ENCODE data around the gene GSTA2. TPM values are rescaled to one million over a fixed set of nuclear protein-coding genes. Genes with fewer than 3 reads are reported as not detected.

GSTA2 gene
- total and polyA plus RNA-seq, 2 of the 13 experiments (the other 11 are each of a cell fraction or from before 2014, with no cell fraction given), result 0.75 to 13.7 TPM

DNA sequence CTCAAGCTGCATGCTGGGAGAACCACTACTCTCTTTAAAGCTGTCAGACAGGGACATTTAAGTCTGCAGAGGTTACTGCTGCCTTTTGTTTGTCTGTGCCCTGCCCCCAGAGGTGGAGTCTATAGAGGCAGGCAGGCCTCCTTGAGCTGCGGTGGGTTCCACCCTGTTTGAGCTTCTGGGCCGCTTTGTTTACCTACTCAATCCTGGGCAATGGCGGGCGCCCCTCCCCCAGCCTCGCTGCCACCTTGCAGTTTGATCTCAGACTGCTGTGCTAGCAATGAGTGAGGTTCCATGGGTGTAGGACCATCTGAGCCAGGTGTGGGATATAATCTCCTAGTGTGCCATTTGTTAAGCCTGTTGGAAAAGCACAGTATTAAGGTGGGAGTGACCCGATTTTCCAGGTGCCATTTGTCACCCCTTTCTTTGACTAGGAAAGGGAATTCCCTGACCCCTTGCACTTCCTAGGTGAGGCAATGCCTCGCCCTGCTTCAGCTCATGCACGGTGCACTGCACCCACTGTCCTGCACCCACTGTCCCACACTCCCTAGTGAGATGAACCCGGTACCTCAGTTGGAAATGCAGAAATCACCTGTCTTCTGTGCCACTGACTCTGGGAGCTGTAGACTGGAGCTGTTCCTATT, 13.6 kb upstream of the GSTA2 start (continued):
- TF ChIP-seq, protein P1, sequence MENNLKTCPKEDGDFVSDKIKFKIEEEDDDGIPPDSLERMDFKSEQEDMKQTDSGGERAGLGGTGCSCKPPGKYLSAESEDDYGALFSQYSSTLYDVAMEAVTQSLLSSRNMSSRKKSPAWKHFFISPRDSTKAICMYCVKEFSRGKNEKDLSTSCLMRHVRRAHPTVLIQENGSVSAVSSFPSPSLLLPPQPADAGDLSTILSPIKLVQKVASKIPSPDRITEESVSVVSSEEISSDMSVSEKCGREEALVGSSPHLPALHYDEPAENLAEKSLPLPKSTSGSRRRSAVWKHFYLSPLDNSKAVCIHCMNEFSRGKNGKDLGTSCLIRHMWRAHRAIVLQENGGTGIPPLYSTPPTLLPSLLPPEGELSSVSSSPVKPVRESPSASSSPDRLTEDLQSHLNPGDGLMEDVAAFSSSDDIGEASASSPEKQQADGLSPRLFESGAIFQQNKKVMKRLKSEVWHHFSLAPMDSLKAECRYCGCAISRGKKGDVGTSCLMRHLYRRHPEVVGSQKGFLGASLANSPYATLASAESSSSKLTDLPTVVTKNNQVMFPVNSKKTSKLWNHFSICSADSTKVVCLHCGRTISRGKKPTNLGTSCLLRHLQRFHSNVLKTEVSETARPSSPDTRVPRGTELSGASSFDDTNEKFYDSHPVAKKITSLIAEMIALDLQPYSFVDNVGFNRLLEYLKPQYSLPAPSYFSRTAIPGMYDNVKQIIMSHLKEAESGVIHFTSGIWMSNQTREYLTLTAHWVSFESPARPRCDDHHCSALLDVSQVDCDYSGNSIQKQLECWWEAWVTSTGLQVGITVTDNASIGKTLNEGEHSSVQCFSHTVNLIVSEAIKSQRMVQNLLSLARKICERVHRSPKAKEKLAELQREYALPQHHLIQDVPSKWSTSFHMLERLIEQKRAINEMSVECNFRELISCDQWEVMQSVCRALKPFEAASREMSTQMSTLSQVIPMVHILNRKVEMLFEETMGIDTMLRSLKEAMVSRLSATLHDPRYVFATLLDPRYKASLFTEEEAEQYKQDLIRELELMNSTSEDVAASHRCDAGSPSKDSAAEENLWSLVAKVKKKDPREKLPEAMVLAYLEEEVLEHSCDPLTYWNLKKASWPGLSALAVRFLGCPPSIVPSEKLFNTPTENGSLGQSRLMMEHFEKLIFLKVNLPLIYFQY (CRISPR knock-in tag; IDR thresholded peaks at IDR 0.05; ENCODE audit: borderline replicate concordance), result peak; percentile 67; the same call in 1 of the 2 replicates
- TF ChIP-seq IRF2 (CRISPR knock-in tag; IDR thresholded peaks at IDR 0.05), result 0 out of 2 replicates have a peak, but pooled peaks have one; percentile 4
- TF ChIP-seq ZSCAN31 (CRISPR knock-in tag; IDR thresholded peaks at IDR 0.05; ENCODE audit: low read depth), result peak; percentile 73
- TF ChIP-seq ZNF782 (CRISPR knock-in tag; IDR thresholded peaks at IDR 0.05; ENCODE audit: borderline replicate concordance), result 0 out of 2 replicates have a peak, but pooled peaks have one; percentile 20
- peak; percentile 85 for TF ChIP-seq GATAD2A (CRISPR knock-in tag; IDR thresholded peaks at IDR 0.05)
- peak; percentile 60 for TF ChIP-seq RXRA (CRISPR knock-in tag; IDR thresholded peaks at IDR 0.05)
- TF ChIP-seq, protein P2, sequence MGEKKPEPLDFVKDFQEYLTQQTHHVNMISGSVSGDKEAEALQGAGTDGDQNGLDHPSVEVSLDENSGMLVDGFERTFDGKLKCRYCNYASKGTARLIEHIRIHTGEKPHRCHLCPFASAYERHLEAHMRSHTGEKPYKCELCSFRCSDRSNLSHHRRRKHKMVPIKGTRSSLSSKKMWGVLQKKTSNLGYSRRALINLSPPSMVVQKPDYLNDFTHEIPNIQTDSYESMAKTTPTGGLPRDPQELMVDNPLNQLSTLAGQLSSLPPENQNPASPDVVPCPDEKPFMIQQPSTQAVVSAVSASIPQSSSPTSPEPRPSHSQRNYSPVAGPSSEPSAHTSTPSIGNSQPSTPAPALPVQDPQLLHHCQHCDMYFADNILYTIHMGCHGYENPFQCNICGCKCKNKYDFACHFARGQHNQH (CRISPR knock-in tag; IDR thresholded peaks at IDR 0.05), result 0 out of 2 replicates have a peak, but pooled peaks have one; percentile 51
- TF ChIP-seq, protein P3, sequence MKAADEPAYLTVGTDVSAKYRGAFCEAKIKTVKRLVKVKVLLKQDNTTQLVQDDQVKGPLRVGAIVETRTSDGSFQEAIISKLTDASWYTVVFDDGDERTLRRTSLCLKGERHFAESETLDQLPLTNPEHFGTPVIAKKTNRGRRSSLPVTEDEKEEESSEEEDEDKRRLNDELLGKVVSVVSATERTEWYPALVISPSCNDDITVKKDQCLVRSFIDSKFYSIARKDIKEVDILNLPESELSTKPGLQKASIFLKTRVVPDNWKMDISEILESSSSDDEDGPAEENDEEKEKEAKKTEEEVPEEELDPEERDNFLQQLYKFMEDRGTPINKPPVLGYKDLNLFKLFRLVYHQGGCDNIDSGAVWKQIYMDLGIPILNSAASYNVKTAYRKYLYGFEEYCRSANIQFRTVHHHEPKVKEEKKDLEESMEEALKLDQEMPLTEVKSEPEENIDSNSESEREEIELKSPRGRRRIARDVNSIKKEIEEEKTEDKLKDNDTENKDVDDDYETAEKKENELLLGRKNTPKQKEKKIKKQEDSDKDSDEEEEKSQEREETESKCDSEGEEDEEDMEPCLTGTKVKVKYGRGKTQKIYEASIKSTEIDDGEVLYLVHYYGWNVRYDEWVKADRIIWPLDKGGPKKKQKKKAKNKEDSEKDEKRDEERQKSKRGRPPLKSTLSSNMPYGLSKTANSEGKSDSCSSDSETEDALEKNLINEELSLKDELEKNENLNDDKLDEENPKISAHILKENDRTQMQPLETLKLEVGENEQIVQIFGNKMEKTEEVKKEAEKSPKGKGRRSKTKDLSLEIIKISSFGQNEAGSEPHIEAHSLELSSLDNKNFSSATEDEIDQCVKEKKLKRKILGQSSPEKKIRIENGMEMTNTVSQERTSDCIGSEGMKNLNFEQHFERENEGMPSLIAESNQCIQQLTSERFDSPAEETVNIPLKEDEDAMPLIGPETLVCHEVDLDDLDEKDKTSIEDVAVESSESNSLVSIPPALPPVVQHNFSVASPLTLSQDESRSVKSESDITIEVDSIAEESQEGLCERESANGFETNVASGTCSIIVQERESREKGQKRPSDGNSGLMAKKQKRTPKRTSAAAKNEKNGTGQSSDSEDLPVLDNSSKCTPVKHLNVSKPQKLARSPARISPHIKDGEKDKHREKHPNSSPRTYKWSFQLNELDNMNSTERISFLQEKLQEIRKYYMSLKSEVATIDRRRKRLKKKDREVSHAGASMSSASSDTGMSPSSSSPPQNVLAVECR (CRISPR knock-in tag; IDR thresholded peaks at IDR 0.05; ENCODE audit: borderline replicate concordance), result peak; percentile 56; the same call in 1 of the 2 replicates
- peak; percentile 26; the same call in 1 of the 2 replicates for TF ChIP-seq NFKB2 (CRISPR knock-in tag; IDR thresholded peaks at IDR 0.05; ENCODE audit: borderline replicate concordance)
- TF ChIP-seq, protein P4, sequence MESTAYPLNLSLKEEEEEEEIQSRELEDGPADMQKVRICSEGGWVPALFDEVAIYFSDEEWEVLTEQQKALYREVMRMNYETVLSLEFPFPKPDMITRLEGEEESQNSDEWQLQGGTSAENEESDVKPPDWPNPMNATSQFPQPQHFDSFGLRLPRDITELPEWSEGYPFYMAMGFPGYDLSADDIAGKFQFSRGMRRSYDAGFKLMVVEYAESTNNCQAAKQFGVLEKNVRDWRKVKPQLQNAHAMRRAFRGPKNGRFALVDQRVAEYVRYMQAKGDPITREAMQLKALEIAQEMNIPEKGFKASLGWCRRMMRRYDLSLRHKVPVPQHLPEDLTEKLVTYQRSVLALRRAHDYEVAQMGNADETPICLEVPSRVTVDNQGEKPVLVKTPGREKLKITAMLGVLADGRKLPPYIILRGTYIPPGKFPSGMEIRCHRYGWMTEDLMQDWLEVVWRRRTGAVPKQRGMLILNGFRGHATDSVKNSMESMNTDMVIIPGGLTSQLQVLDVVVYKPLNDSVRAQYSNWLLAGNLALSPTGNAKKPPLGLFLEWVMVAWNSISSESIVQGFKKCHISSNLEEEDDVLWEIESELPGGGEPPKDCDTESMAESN (CRISPR knock-in tag; conservative IDR thresholded peaks at IDR 0.05), result 0 out of 2 replicates have a peak, but pooled peaks have one; percentile 47
- peak; percentile 89; the same call in 1 of the 2 replicates for TF ChIP-seq MTA1 (CRISPR knock-in tag; IDR thresholded peaks at IDR 0.05; ENCODE audit: borderline replicate concordance)
- TF ChIP-seq PHF21A (CRISPR knock-in tag; IDR thresholded peaks at IDR 0.05), result peak; percentile 50; the same call in 1 of the 2 replicates
- peak; percentile 51; the same call in 1 of the 2 replicates for TF ChIP-seq ZNF614 (CRISPR knock-in tag; IDR thresholded peaks at IDR 0.05; ENCODE audit: borderline replicate concordance)
- 0 out of 2 replicates have a peak, but pooled peaks have one; percentile 14 for TF ChIP-seq ISL2 (CRISPR knock-in tag; IDR thresholded peaks at IDR 0.05)
- 0 out of 2 replicates have a peak, but pooled peaks have one; percentile 23 for TF ChIP-seq SMAD3 (CRISPR knock-in tag; IDR thresholded peaks at IDR 0.05)
- 0 out of 2 replicates have a peak, but pooled peaks have one; percentile 56 for TF ChIP-seq ZNF605 (CRISPR knock-in tag; IDR thresholded peaks at IDR 0.05)
- 0 out of 2 replicates have a peak, but pooled peaks have one; percentile 18 for TF ChIP-seq HIVEP1 (CRISPR knock-in tag; IDR thresholded peaks at IDR 0.05)
